ENCODE data around the gene MAML2. TPM values are rescaled to one million over a fixed set of nuclear protein-coding genes. Genes with fewer than 3 reads are reported as not detected.

MAML2 gene
- total RNA-seq, 4 donors from 2014 or later, result 34.3 to 58.8 (median 56.0) TPM

DNA sequence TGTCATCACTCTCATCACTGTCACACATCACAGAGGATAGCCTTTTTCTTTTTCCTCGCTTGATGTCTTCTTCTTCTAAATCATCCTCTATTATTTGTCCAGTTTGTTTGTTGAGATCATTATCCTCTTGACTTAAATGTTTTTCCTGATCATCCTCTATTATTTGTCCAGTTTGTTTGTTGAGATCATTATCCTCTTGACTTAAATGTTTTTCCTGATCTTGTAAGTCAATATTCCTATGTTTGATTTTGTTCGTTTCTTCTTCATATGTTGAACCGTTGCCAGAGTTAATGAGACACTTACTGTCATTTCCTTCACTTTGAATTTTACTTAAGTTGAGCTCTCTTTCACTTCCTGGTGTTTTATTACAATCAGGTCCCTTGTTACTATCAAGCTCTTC lies 41.2 kb upstream of the MAML2 start:
- TF ChIP-seq, protein P1, sequence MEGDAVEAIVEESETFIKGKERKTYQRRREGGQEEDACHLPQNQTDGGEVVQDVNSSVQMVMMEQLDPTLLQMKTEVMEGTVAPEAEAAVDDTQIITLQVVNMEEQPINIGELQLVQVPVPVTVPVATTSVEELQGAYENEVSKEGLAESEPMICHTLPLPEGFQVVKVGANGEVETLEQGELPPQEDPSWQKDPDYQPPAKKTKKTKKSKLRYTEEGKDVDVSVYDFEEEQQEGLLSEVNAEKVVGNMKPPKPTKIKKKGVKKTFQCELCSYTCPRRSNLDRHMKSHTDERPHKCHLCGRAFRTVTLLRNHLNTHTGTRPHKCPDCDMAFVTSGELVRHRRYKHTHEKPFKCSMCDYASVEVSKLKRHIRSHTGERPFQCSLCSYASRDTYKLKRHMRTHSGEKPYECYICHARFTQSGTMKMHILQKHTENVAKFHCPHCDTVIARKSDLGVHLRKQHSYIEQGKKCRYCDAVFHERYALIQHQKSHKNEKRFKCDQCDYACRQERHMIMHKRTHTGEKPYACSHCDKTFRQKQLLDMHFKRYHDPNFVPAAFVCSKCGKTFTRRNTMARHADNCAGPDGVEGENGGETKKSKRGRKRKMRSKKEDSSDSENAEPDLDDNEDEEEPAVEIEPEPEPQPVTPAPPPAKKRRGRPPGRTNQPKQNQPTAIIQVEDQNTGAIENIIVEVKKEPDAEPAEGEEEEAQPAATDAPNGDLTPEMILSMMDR (IDR thresholded peaks at IDR 0.05; ENCODE audit: low read depth), result no peak

DNA sequence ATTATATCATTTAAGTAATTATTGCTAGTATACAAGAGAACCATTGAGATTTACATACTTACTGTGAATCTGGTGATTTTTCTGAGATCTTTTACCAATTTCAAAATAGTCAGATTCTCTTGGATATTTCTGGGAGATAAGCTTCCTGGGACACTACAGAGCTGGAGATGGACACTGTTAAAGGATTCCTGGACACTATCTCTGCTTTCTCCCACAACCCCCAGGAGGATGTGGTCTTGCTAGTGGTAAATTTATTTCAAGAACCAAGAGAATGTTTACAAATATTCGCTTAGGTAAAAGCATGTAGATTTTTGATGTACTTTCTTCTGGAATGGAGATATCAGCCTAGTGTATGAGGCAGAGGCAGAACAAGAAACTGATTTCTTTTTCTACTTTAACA lies 33.8 kb upstream of the MAML2 start:
- TF ChIP-seq, protein P1 (IDR thresholded peaks at IDR 0.05; ENCODE audit: low read depth), result no peak

DNA sequence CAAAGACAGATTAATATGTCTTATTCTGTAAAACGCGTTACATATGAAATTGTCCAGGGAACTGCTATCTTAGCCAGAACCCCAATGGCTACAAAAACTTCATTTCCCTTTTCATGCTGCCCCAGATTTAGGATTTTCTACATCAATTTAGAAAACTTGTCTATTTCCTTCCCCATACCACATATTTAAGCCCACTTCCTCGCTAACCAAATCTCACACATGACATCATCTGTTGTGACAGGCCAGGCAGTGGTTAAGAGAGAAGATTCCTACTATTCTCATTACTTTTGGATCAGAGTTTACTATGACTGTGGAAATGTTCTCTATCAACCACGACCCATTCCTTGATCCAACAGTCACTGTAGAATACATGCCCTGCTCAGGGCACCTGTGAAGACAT lies 30.8 kb upstream of the MAML2 start:
- TF ChIP-seq, protein P1 (IDR thresholded peaks at IDR 0.05; ENCODE audit: low read depth), result no peak

DNA sequence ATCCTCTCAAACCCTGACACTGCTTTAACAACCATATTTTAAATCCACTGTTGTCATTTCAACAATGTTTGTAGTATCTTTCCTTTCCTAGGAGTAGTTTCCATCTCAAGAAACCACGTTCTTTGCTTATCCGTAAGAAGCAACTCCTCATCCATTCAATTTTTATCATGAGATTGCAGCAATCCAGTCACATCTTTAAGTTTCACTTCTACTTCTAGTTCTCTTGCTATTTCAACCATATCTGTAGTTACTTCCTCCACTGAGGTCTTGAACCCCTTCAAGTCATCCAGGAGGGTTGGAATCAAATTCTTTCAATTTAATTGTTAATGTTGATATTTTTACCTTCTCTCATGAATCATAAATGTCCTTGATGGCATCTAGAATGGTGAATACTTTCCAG lies 24.3 kb upstream of the MAML2 start:
- TF ChIP-seq, protein P1 (IDR thresholded peaks at IDR 0.05; ENCODE audit: low read depth), result no peak

DNA sequence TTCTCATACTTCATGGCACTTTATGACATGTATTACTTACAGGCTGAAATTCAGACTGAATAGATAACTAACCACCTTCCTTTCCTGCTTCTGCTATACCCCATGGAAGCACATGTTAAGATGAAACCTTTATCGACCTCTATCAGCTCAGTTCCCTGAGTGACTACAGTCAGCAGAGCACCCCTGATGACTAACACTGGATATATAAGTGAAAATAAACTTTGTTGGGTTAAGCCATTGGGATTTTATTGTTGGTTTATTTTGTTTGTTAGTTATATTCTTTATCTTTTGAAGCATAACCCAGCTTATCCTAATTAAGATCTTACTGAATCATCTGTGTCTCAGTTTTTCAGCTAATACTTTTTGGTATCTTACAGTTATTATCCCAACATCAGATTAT lies 23.0 kb upstream of the MAML2 start:
- TF ChIP-seq, protein P1 (IDR thresholded peaks at IDR 0.05; ENCODE audit: low read depth), result no peak

DNA sequence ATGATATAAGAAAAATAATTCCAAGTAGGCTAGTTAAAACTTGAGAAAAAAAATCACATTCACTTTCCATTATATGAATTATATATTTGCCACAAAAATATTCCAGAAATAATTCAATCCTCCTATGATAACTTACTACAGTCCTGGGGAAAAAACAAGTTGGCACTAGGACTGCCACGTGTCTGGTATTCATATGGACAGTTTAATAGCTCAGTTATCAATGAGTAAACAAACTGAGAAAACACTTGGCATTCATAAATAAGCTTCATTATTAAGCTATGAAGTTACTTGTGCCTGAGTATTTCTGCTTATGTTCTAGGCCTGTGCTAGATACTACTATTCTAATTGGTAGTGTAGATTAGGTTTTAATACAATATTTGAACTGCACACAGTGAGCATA lies 22.5 kb upstream of the MAML2 start:
- TF ChIP-seq, protein P1 (IDR thresholded peaks at IDR 0.05; ENCODE audit: low read depth), result no peak

- TF ChIP-seq, protein P1 (IDR thresholded peaks at IDR 0.05; ENCODE audit: low read depth), result no peak
Measured at GRCh38 chr11:96361778-96362177, 18.8 kb upstream of the MAML2 start.
